NCI-H226 (cell line): Measurements from ENCODE around the gene IFIT3.
"Not testable (repeated sequence)": the region's sequence is repeated elsewhere in the genome, so short reads cannot be mapped to it uniquely, and the experiment has no call there.

ENCODE experiments used
- DNase-seq: peaks from one replicate; pipeline ENCODE4 v3.0.0-alpha.2; 2015

The IFIT3 gene, protein sequence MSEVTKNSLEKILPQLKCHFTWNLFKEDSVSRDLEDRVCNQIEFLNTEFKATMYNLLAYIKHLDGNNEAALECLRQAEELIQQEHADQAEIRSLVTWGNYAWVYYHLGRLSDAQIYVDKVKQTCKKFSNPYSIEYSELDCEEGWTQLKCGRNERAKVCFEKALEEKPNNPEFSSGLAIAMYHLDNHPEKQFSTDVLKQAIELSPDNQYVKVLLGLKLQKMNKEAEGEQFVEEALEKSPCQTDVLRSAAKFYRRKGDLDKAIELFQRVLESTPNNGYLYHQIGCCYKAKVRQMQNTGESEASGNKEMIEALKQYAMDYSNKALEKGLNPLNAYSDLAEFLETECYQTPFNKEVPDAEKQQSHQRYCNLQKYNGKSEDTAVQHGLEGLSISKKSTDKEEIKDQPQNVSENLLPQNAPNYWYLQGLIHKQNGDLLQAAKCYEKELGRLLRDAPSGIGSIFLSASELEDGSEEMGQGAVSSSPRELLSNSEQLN

DNA sequence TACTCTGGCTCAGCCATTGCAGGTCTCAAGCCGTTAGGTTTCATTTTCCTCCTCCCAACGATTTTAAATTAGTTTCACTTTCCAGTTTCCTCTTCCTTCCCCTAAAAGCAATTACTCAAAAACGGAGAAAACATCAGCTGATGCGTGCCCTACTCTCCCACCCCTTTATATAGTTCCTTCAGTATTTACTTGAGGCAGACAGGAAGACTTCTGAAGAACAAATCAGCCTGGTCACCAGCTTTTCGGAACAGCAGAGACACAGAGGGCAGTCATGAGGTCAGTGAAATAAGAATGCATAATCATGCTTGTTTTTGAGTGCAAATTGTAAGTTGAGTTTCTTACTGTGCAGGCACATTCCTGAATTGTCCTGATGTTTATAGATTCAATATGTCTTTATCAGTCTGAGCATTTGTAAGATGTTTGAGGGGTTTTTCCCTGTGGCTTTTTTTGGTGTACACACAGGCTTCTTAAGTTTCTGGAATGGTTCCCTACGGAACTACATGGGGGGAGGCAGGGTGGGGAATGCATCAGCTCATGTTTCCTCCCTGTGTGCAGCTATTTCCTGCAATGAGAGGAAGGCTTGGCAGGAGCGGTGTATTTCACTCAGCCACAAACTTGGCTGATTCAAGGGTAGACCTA lies at the start of gene IFIT3:
Gene IFIT3 (plus strand): TSS at position 195 of the 639 bp plus-strand sequence. CDS start 77 bp downstream, at position 272.
- DNase-seq: peak; percentile 90

DNA sequence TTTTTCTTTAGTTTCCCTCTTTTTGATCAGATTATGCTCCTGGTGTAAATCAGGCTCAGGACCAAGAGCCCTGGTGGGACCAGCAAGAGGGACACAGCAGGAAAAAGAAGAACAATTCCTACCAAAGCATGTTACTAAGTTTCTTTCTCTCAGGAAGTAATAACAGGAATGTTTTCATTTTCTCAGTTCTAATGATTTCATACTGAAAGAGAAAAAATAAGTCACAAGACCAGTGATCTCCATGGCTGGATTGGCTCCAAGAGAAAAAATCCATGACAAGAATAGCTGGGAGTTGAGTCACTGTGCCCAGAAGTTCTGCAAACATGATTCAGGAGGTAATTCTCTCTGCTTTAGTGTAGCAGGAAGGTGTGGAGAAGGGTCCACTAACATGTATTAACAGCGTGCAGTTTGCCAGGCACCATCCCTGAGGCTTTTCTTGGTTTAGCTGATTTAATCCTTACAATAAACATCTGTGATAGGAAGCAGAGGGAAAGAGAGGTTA lies 49.7 kb upstream of the IFIT3 start:
- peak; percentile 95 for DNase-seq

DNA sequence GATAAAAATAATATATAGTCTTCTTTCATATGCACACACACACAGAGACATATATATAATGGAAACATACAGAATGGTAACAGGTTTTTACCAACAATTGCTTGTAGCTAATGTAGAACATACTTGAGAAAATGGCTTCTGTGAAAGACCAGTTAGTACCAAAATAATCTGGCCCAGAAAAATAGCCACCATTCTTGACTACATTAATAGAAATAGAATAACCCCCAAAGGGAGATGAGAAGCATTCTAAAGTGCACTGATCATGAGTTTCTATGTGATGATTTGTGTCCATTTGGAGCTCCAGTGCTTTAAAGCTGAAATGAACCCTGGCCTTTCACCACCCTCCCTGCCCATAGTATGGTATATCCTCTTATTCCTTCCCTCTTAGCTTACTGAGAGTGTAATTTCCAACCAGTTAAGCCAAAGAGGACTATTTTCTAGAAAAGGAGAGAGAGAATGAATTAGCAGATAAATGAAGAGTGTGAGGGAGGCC lies 48.9 kb upstream of the IFIT3 start:
- no peak for DNase-seq

DNA sequence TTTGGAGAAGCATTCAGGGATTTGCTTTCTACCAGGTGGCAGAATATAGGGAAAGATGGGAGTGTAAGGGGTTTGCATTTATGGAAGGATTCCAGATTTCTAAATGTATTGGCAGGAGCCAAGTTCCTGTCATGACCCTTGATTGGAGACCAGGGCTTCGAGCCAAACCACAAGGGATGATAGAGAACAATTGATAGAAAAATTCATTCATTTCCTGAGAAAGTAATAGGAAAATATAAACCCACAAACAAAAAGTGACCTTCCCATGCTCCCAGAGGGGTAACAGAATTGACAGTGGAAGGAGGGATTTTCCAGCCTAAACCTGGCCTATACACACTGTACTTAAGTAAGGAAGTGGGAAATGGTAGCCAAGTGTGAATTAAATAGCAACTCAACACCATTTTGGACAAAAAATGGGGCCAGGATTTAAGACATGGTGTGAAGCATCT lies 48.4 kb upstream of the IFIT3 start:
- DNase-seq: peak; percentile 74

DNA sequence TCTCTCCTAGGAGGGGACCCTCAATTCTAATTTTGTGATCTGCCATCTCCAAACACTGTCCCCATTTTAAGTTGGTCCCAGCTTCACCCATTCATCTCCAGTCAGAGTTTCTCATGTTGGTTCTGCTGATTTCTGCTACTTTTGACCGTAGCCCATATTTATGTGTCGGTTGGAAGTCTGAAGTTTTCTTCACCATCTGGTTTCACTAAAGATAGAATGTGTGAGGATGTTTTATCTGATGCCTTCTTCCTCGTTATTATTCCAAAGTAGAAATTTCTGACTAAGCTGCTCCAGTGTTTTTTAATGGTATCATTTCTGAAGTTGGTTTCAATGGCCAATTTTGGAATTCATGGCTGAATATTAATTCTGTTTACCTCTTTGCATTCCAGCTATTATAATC lies 47.3 kb upstream of the IFIT3 start:
- no peak for DNase-seq

DNA sequence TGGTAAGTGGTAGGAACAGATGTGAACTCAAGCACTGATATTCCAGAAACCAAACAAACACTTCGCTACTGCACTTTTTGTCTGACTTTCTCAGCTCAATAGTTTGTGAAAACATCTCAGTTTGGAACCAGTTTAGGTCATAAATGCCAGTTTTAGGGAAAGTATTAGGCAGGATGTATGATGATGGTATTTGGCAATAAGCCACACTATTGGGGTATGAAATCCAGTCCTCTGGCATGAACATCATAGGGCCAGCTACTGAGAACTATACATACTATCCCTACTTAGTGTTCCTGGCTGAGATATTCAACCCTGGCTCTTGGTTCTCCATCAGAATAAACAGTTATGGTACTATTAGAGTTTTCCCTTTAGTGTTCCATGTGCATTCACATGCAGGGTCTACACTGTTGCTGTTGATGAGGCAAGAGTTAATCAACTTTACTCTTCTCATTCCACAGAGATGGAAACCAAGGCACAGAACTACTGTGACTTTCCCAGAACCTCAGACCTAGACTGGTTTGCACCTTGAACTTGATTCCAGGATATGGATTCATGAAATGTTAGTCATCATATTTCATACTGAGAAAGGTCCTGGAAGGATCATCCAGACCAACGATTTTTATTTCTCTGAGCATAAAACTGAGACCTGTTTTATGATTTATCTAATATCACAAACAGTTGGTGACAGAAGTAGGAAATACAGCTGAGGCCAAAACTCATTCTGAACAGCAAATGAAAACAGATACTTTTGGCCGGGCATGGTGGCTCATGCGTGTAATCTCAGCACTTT lies 46.0 kb upstream of the IFIT3 start:
- no peak for DNase-seq

DNA sequence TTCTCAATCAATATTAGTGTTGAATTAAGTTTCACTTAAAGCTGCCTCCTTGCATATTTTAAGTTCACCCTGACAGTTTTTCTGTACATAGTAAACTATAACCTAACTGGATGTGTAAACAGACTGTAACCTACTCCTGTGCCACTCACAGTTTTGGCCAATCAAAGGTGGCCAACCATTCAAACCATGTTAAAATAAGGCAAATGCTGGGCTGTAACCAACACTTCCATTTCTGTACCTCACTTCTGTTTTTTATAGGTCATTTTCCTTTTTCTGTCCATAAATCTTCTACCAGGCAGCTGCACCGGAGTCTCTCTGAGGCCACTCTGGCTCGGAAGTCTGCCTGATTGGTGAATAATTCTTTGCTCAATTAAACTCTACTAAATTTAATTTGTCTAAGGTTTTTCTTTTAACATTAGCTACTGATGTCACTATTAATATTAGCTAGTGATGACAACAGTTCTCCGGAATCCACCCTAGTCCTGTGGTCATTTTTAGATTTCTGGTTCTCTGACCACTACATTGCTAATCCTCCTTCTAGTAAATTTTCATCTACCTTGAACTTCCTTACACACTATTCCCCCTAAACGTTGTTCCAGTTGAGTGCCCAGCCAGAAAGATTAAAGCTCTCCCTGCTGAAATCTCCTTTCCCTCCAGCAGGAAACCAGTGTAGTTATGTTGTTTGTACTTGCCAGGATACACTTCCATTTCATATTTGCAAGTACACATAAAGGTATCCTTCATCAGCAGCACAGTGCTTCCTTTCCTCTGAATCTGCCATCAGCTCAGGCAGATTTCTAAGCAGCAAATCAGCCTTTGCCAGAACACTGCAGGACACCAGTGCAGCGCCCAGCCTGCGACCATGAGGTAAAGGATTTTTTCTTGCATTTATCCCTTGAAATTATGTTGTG lies 44.5 kb upstream of the IFIT3 start:
- DNase-seq: peak; percentile 41

DNA sequence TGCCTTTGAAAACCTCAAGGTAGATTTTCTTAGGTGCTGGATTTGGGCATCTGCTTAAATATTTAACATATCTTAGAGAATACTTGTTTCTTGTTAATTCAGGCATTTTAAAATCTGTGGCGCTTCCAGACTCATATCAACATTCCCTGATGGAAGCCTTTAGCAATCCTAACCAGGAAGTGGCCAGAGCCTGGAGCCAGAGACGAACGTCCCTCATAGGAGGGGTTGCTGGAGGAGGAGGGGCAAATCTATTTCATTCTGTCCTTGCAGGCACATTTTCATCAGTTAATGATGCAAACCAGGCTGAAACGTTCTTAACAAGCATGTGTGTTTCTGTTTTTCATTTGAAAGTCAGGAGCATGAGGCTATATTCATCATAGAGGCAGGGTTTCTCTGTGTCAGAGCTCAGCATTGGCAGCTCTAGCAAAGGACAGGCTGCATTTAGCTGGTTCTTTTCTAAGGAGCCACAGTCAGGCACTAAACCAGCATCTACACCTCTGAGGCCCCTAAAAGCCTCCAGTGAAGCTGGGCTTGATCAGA lies 43.8 kb upstream of the IFIT3 start:
- peak; percentile 75 for DNase-seq

DNA sequence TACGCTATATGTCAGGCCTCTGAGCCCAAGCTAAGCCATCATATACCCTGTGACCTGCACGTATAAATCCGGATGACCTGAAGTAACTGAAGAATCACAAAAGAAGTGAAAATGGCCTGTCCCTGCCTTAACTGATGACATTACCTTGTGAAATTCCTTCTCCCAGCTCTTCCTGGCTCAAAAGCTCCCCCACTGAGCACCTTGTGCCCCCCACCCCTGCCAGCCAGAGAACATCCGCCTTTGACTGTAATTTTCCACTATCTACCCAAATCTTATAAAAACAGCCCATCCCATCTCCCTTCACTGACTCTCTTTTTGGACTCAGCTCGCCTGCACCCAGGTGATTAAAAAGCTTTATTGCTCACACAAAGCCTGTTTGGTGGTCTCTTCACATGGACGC lies 43.1 kb upstream of the IFIT3 start:
- not testable (repeated sequence) for DNase-seq

DNA sequence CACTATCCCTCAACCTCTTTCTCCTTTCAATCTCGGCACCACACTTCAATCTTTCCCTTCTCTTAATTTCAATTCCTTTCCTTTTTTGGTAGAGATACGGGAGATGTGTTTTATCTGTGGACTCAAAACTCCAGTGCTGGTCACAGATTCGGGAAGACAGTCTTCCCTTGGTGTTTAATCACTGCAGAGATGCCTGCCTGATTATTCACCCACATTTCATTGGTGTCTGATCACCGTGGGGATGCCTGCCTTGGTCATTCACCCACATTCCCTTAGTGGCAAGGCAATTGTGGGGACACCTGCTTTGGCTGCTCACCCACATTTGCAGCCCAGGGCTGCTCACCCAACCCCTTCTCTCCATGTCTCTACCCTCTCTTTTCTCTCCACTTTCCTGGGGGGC lies 42.5 kb upstream of the IFIT3 start:
- not testable (repeated sequence) for DNase-seq

DNA sequence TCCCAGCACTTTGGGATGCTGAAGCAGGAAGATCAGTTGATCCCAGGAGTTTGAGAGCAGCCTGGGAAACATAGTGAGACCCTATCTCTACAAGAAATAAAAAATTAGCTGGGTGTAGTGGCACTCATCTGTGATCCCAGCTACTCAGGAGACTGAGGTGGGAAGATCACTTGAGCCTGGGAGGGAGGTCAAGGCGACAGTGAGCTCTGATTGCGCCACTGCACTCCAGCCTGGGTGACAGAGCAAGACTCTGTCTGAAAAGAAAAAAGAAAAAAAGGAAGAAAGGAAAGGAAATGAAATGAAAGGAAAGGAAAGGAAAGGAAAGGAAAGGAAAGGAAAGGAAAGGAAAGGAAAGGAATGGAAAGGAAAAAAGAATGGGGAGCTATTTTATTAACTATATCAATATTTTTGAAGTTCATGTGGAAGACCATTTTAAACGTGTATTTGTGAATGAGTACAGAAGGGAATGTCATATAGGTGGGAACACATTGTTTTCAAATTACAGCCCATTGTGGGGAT lies 33.0 kb upstream of the IFIT3 start:
- no peak for DNase-seq

DNA sequence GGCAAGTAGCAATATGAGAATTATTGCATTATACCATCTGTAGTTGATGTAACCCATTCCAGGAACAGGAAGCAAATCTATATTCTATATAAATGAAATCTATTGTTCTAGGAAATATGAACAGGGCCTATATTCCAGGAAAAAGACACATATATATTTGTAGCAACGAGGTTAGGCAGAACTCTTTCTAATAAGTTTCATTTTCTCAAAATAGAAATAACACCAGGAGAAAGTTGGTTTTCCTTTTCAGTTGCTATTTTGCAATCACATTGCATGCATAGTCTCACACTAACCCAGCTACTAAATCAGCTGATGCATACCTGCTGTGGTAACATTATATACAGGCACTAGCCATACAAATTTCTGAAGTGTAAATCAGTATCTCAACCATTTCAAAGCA lies 32.2 kb upstream of the IFIT3 start:
- peak; percentile 63 for DNase-seq

DNA sequence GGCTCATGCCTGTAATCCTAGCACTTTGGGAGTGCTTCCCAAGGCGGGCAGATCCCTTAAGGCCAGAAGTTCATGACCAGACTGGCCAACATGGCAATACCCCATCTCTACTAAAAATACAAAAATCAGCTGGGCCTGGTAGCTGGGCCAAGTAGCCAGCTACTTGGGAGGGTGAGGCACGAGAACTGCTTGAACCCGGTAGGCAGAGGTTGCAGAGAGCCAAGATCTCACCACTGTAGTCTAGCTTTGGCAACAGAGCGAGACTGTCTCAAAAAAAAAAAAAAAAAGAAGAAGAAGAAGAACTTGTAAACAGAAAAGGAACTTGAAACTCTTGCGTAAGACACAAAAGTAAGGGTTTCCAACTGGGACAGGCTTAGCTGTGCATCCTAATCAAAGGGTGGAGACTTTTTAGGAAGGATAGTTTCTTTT lies 31.6 kb upstream of the IFIT3 start:
- no peak for DNase-seq

DNA sequence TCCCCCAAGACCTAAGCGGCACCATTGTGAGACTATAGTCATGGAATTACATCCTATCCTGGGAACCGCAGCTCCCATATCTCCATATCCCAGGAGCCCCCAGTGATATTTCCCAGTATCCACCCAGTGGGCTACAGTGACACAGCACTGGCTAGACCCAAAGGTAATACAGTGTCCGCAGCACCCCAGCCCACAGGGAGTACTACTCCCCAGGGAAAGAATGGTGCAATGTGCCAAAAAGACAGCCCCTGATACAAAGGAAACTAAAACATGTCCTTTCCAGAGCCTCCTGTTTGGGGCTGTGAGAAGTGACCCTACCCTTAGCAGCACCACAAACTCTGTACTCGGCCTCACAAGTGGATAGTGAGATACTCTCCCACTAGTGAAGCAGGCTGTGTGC lies 30.4 kb upstream of the IFIT3 start:
- DNase-seq: no peak

DNA sequence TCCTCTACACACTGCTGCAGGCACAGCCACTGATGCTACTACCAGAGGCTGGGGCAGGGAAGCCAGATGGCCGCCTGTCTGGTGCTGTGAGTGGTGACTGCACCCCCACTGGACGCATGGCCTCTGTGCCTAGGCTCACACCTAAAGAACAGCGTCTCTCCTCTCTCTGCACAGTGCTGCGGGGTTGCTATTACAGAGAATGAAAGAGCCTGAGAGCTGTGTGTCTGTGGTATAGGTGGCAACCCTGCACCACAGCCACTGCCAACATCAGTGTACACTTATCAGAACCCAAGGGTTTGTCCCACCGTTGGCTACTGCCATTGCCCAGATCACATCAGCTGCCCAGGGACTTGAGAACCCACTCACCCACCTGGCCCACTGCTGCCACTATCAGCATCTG lies 30.0 kb upstream of the IFIT3 start:
- no peak for DNase-seq

DNA sequence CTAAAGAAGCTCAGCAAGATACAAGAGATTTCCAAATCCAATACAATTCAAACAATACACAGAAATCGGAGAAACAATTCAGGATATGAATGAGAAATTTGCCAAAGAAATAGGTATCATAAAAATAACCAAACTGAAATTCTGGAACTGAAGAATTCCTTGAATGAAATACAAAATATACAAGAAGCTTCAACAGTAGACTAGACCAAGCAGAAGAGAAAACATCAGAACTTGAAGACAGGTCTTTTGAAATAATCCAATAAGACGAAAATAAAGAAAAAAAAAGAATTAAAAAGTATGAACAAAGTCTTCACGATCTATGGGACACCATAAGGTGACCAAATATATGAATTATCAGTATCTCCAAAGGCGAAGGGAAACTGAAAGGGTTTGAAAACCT lies 28.8 kb upstream of the IFIT3 start:
- DNase-seq: no peak

DNA sequence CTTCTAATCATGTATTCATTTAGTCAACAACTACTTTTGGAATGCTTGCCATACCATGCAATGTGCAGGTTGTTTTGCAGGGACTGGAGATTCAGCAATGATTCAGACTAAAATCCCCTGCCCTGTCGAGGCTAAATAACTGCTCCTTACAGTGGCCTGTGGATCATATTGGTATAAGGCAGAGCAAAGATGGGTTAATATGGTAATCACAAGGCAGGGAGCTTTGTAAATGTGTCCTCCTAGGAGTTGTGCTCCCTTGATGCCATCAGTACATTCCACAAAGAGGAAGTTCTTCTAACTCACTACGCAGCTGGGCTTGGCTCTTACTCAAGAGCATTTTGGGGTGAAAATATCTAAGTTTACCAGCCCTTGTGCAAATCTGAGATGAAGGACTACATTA lies 26.6 kb upstream of the IFIT3 start:
- DNase-seq: no peak

DNA sequence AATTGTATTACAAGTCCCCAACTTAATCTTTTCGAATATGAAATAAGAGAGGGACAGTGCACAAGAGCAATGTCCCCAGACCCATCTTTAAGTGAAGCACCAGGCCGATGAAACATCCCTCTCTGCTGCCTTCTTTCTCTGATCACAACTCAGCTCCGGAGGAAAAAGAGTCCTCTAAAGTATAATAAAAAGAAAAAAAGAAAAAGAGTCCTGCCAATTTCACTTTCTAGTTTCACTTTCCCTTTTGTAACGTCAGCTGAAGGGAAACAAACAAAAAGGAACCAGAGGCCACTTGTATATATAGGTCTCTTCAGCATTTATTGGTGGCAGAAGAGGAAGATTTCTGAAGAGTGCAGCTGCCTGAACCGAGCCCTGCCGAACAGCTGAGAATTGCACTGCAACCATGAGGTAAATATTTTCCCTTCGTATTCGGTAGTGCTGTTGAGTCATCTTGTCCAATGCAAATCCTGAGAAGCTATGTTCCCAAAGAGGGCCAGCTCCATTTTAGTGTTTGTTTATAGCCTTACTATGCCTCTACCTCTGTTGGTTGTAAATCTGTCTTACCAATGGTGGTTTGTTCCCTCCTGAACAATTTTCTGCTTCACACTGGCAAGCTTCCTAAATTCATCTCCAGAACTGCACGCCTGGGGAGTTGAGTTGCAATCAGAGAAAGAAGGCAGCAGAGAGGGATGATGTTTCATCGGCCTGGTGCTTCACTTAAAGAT lies 25.9 kb upstream of the IFIT3 start, which contains the start of gene IFIT2:
Gene IFIT2 (plus strand): TSS at position 326 of the 725 bp plus-strand sequence. CDS start 78 bp downstream, at position 404.
- peak; percentile 26 for DNase-seq

DNA sequence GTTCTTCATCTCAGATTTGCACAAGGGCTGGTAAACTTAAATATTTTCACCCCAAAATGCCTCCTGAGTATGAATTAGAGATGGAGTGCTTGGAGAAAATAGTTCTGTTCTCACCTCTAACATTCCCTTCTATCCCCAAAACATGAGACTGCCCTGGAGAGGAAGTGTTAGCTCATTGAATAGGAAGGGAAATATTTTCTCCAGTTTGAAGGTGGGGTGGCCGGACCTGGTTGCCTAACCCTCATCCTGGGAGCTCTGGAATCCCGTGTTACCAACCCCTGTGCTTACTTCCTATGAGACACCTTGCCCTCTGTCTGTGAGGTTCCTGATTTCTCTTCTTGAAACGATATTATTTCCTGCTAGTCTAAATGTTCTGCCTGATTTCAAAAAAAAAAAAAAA lies 25.2 kb upstream of the IFIT3 start:
- peak; percentile 72 for DNase-seq

DNA sequence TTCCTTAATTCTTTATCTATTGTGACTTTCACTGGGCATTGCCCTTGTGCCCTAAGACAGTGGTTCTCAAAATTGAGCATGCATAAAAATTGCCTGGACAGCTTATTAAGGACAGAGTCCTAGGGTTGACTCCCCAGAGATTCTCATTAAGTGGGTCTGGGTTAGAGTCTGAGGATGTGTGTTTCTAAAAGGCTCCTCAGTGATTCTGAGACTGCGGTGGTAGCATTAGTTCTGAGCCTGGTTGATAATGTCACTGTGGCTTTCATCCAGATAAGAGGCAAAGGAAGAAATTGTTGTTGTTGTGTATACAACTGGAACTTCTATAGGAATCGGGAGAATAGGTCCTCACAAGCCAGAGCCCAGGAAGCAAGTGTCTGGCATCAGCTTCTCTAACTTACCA lies 24.6 kb upstream of the IFIT3 start:
- DNase-seq: no peak
